HepG2 (cell line): Measurements from ENCODE around the gene ANKRD11. TPM values are rescaled to one million over a fixed set of nuclear protein-coding genes. Genes with fewer than 3 reads are reported as not detected.

Experiments used
- AGO2 ChIP-seq: fragments of 200-400 bp; formaldehyde crosslinking; optimal IDR thresholded peaks from 2 replicates; pipeline ENCODE3; 2017; ENCODE audit warnings: mild to moderate bottlenecking, low read depth, low read length, moderate library complexity
- ARID2 ChIP-seq: sonication (generic); formaldehyde crosslinking; IDR thresholded peaks from 2 replicates; pipeline ENCODE4 v1.8.1; 2022; ENCODE audit warnings: mild to moderate bottlenecking, missing genetic modification reagents, borderline replicate concordance
- CC2D1A ChIP-seq: sonication (generic); formaldehyde crosslinking; IDR thresholded peaks from 2 replicates; pipeline ENCODE4 v1.8.1; 2023; ENCODE audit warnings: mild to moderate bottlenecking, missing genetic modification reagents
- CERS6 ChIP-seq: sonication (generic); formaldehyde crosslinking; IDR thresholded peaks from 2 replicates; pipeline ENCODE4 v1.5.0; 2020; ENCODE audit warnings: missing genetic modification reagents
- CREB1 ChIP-seq, 2 experiments: fragments of 450-650 bp in 1 of 2; IDR thresholded peaks; 2 replicates each; pipeline ENCODE4 v1.6.1; 2016 to 2017; ENCODE audit warnings: control low read depth in 1 of 2, mild to moderate bottlenecking in 1 of 2, missing compliant biosample characterization in 1 of 2, missing genetic modification characterization in 1 of 2
- GFI1 ChIP-seq: sonication (generic); formaldehyde crosslinking; IDR thresholded peaks from 2 replicates; pipeline ENCODE4 v1.5.0; 2020; ENCODE audit warnings: missing genetic modification reagents, mild to moderate bottlenecking, borderline replicate concordance
- HDAC2 ChIP-seq: sonication (generic); formaldehyde crosslinking; IDR thresholded peaks from 2 replicates; pipeline ENCODE4 v1.4.0; 2020; ENCODE audit warnings: missing genetic modification reagents
- HNRNPUL1 ChIP-seq: fragments of 200-400 bp; formaldehyde crosslinking; IDR thresholded peaks from 2 replicates; pipeline ENCODE4 v1.6.1; 2017; ENCODE audit warnings: low read depth, mild to moderate bottlenecking, low read length, moderate library complexity
- MAFG ChIP-seq: sonication (generic); formaldehyde crosslinking; IDR thresholded peaks from 2 replicates; pipeline ENCODE4 v1.5.1; 2020; ENCODE audit warnings: mild to moderate bottlenecking, missing genetic modification reagents
- MZF1 ChIP-seq: sonication (generic); formaldehyde crosslinking; IDR thresholded peaks from 2 replicates; pipeline ENCODE4 v1.8.1; 2023; ENCODE audit warnings: mild to moderate bottlenecking, missing genetic modification reagents, borderline replicate concordance
- PLRG1 ChIP-seq: fragments of 450-650 bp; conservative IDR thresholded peaks from 2 replicates; pipeline ENCODE4 v1.6.1; 2016
- POLR2A ChIP-seq, 2 experiments: IDR thresholded peaks; 2 replicates each; pipeline ENCODE4 v1.6.1; 2011; ENCODE audit warnings: low read depth in 2 of 2, low read length in 2 of 2, mild to moderate bottlenecking in 1 of 2, moderate library complexity in 1 of 2; ENCODE audit not compliant: insufficient read depth in 1 of 2
- PRMT3 ChIP-seq: sonication (generic); formaldehyde crosslinking; IDR thresholded peaks from 2 replicates; pipeline ENCODE4 v1.8.1; 2022; ENCODE audit warnings: low read depth, mild to moderate bottlenecking, moderate library complexity, missing genetic modification reagents, borderline replicate concordance
- TEAD3 ChIP-seq: optimal IDR thresholded peaks from 2 replicates; pipeline ENCODE3; 2016; ENCODE audit warnings: borderline replicate concordance
- TERF1 ChIP-seq: sonication (generic); formaldehyde crosslinking; IDR thresholded peaks from 2 replicates; pipeline ENCODE4 v1.8.0; 2022; ENCODE audit warnings: mild to moderate bottlenecking, missing genetic modification reagents, moderate library complexity
- ZBTB3 ChIP-seq: sonication (generic); formaldehyde crosslinking; IDR thresholded peaks from 2 replicates; pipeline ENCODE4 v1.4.0; 2020; ENCODE audit warnings: low read depth, mild to moderate bottlenecking, moderate library complexity, missing genetic modification reagents, borderline replicate concordance
- ZNF350 ChIP-seq: sonication (generic); formaldehyde crosslinking; IDR thresholded peaks from 2 replicates; pipeline ENCODE4 v1.4.0; 2020; ENCODE audit warnings: mild to moderate bottlenecking, low read depth, missing genetic modification reagents, borderline replicate concordance
- ZNF354B ChIP-seq: sonication (generic); formaldehyde crosslinking; IDR thresholded peaks from 2 replicates; pipeline ENCODE4 v1.8.0; 2022; ENCODE audit warnings: mild to moderate bottlenecking, missing genetic modification reagents
- ZNF460 ChIP-seq: sonication (generic); formaldehyde crosslinking; IDR thresholded peaks from 2 replicates; pipeline ENCODE4 v1.5.1; 2020; ENCODE audit warnings: missing genetic modification reagents, mild to moderate bottlenecking, borderline replicate concordance
- ZNF614 ChIP-seq: IDR thresholded peaks from 2 replicates; pipeline ENCODE4 v1.6.1; 2018; ENCODE audit warnings: missing biosample characterization, missing genetic modification reagents, inconsistent platforms, borderline replicate concordance
- ZNF781 ChIP-seq: sonication (generic); formaldehyde crosslinking; IDR thresholded peaks from 2 replicates; pipeline ENCODE4 v1.5.1; 2020; ENCODE audit warnings: borderline replicate concordance, mild to moderate bottlenecking, missing genetic modification reagents; ENCODE audit errors: not compliant biosample characterization
- ZNF784 ChIP-seq: sonication (generic); formaldehyde crosslinking; IDR thresholded peaks from 2 replicates; pipeline ENCODE4 v1.5.1; 2020; ENCODE audit warnings: missing genetic modification reagents, mild to moderate bottlenecking, borderline replicate concordance
- ZNF816 ChIP-seq: sonication (generic); formaldehyde crosslinking; IDR thresholded peaks from 2 replicates; pipeline ENCODE4 v1.8.0; 2022; ENCODE audit warnings: missing genetic modification reagents, mild to moderate bottlenecking, borderline replicate concordance
- ZSCAN21 ChIP-seq: sonication (generic); formaldehyde crosslinking; IDR thresholded peaks from 2 replicates; pipeline ENCODE4 v1.8.0; 2022; ENCODE audit warnings: mild to moderate bottlenecking, missing genetic modification reagents, moderate library complexity, borderline replicate concordance
- ZSCAN5A ChIP-seq: sonication (generic); formaldehyde crosslinking; IDR thresholded peaks from 2 replicates; pipeline ENCODE4 v1.8.0; 2022; ENCODE audit warnings: mild to moderate bottlenecking, missing genetic modification reagents, borderline replicate concordance
- polyA plus RNA-seq, 8 experiments: library from polyadenylated mRNA; depleted of rRNA in 3 of 8; stranded (reverse) in 7 of 8; unstranded in 1 of 8; fragments of >200 nt; fragmentation: Illumina TruSeq in 4 of 8; extraction: Trizol in 4 of 8; gene quantifications; 2 replicates each; pipeline versions ENCODE4 v1.2.1 to v1.2.3, GENCODE V29; 2011 to 2016; ENCODE audit warnings: low read depth in 4 of 8, missing spikeins in 1 of 8, mixed read lengths in 1 of 8; ENCODE audit not compliant: insufficient read depth in 1 of 8
- total RNA-seq, 5 experiments: library from RNA; depleted of rRNA; stranded (reverse); fragments of >200 nt; fragmentation: Illumina TruSeq; extraction: Trizol; gene quantifications; 2 replicates each; pipeline ENCODE4 v1.2.3, GENCODE V29; 2016; ENCODE audit warnings: low read depth in 1 of 5

ANKRD11 gene
- total and polyA plus RNA-seq, 2 of the 13 experiments (the other 11 are each of a cell fraction or from before 2014, with no cell fraction given), result 21.4 to 38.4 TPM

GRCh38 chr16:89393738-89394406 lies 96.5 kb downstream of the ANKRD11 start (continued):
- TF ChIP-seq ZNF350 (CRISPR knock-in tag), result no peak
- TF ChIP-seq HNRNPUL1, result no peak
- no peak for TF ChIP-seq PLRG1
- TF ChIP-seq TEAD3 (CRISPR knock-in tag), result no peak
- TF ChIP-seq ZSCAN21, result no peak
- no peak for TF ChIP-seq CREB1 (IDR thresholded peaks at IDR 0.05)
- no peak for TF ChIP-seq CREB1 (CRISPR knock-in tag; IDR thresholded peaks at IDR 0.05)
- no peak for TF ChIP-seq ZNF460 (CRISPR knock-in tag)
- TF ChIP-seq CERS6, result no peak
- no peak for TF ChIP-seq PRMT3
- TF ChIP-seq AGO2, result peak; percentile 49
- TF ChIP-seq ARID2 (CRISPR knock-in tag), result no peak
- no peak for TF ChIP-seq CC2D1A (CRISPR knock-in tag)
- no peak for TF ChIP-seq ZNF784 (CRISPR knock-in tag)
- no peak for TF ChIP-seq ZSCAN5A (CRISPR knock-in tag)
- no peak for TF ChIP-seq ZNF354B (CRISPR knock-in tag)
- TF ChIP-seq MZF1 (CRISPR knock-in tag), result no peak
- no peak for TF ChIP-seq TERF1 (CRISPR knock-in tag)
- TF ChIP-seq ZNF614, result no peak; the same call in 1 of the 2 replicates
- TF ChIP-seq MAFG (CRISPR knock-in tag), result no peak
- no peak for TF ChIP-seq ZNF781 (CRISPR knock-in tag)
- TF ChIP-seq ZNF816 (CRISPR knock-in tag), result no peak
- TF ChIP-seq POLR2A (IDR thresholded peaks at IDR 0.05; ENCODE audit: insufficient read depth in 1 of 2, low read depth in 2 of 2, low read length in 2 of 2), result no peak
- TF ChIP-seq GFI1 (CRISPR knock-in tag), result no peak
- TF ChIP-seq HDAC2 (CRISPR knock-in tag), result no peak; the same call in 1 of the 2 replicates
- TF ChIP-seq ZBTB3 (CRISPR knock-in tag), result no peak
